ENCODE results near the gene AKR1D1. TPM values are rescaled to one million over a fixed set of nuclear protein-coding genes. Genes with fewer than 3 reads are reported as not detected.

Gene AKR1D1
- total and polyA plus RNA-seq, 2 of the 13 experiments (the other 11 are each of a cell fraction or from before 2014, with no cell fraction given): 6.9 to 37.0 TPM

GRCh38 chr7:138029126-138029525 lies 47.1 kb upstream of the AKR1D1 start:
- H3K4me3 ChIP-seq (replicated peaks in 1 of 3; ENCODE audit: insufficient read depth in 1 of 3, low read depth in 2 of 3, low read length in 3 of 3): no peak overlapping the region
- H3K79me2 ChIP-seq (ENCODE audit: insufficient read depth, low read length): no peaks in the 10 kb centered on the region
- WGBS (ENCODE audit: low lambda C conversion rate): 97% methylated on average over 4 of the region's 4 CpGs
- H3K9ac ChIP-seq (ENCODE audit: insufficient read depth, low read depth, low read length): no peak overlapping the region
- no peaks in the 10 kb centered on the region for H3K27me3 ChIP-seq (ENCODE audit: control insufficient read depth in 1 of 2, insufficient read depth in 2 of 2, low read length in 2 of 2)
- BruUV-seq (replicated peaks): no TSS peak
- no peak for TF ChIP-seq ZNF670 (CRISPR knock-in tag; IDR thresholded peaks at IDR 0.05; ENCODE audit: borderline replicate concordance)
- no peak for TF ChIP-seq SRSF9 (IDR thresholded peaks at IDR 0.05; ENCODE audit: borderline replicate concordance, insufficient read depth, low read depth, low read length, poor library complexity, severe bottlenecking)
- no peak for TF ChIP-seq XBP1 (CRISPR knock-in tag; IDR thresholded peaks at IDR 0.05)
- TF ChIP-seq ZNF382 (CRISPR knock-in tag; IDR thresholded peaks at IDR 0.05; ENCODE audit: borderline replicate concordance): no peak
- no peak for TF ChIP-seq ZNF18 (CRISPR knock-in tag; IDR thresholded peaks at IDR 0.05; ENCODE audit: insufficient replicate concordance)
- TF ChIP-seq GTF3A (CRISPR knock-in tag; conservative IDR thresholded peaks at IDR 0.05): no peak
- TF ChIP-seq NPAS2 (CRISPR knock-in tag; IDR thresholded peaks at IDR 0.05; ENCODE audit: borderline replicate concordance): no peak
- no peak for TF ChIP-seq ELK4 (CRISPR knock-in tag; IDR thresholded peaks at IDR 0.05; ENCODE audit: borderline replicate concordance)
- no peak for TF ChIP-seq HOMEZ (CRISPR knock-in tag; IDR thresholded peaks at IDR 0.05; ENCODE audit: low read depth)
- no peak for TF ChIP-seq ZNF879 (CRISPR knock-in tag; IDR thresholded peaks at IDR 0.05)
- TF ChIP-seq ZKSCAN5 (CRISPR knock-in tag; IDR thresholded peaks at IDR 0.05): no peak
- TF ChIP-seq ZKSCAN1 (IDR thresholded peaks at IDR 0.05; ENCODE audit: low read length): no peak
- no peak for TF ChIP-seq CHD4 (IDR thresholded peaks at IDR 0.05; ENCODE audit: borderline replicate concordance, low read length)
- no peak for TF ChIP-seq ZNF138 (CRISPR knock-in tag; IDR thresholded peaks at IDR 0.05; ENCODE audit: low read depth)
- TF ChIP-seq CEBPB (IDR thresholded peaks at IDR 0.05; ENCODE audit: borderline replicate concordance, low read depth, low read length): no peak
- no peak for TF ChIP-seq NFKBIZ (CRISPR knock-in tag; IDR thresholded peaks at IDR 0.05)
- H3K9me3 ChIP-seq (ENCODE audit: low read length): no peaks in the 10 kb centered on the region
- H3K4me2 ChIP-seq (ENCODE audit: low read depth, low read length): no peak overlapping the region
- no peaks in the 10 kb centered on the region for H3K36me3 ChIP-seq (replicated peaks in 1 of 2; ENCODE audit: control insufficient read depth in 1 of 2, insufficient read depth in 2 of 2, low read length in 2 of 2)
- ChIA-PET POLR2A (no interaction called here), CTCF (ENCODE audit: low intra/inter-chr PET ratio, low total read pairs) (no interaction called here)
- no peak for ATAC-seq
- H3K4me1 ChIP-seq (ENCODE audit: insufficient read depth, low read length): peaks cover 9% of the 10 kb centered on the region
- no peak for FAIRE-seq
- no peak overlapping the region for H3K27ac ChIP-seq (ENCODE audit: extremely low read length, insufficient read depth, low read length)
- in situ Hi-C loops (cut with HindIII; ENCODE audit: extremely low pct_ligation_motif_present, low pct_unique_long_range_greater_than_20kb) (no loop called here), intact Hi-C loops (cut with micrococcal nuclease; ENCODE audit: unreplicated experiment) (no loop called here)
- H4K20me1 ChIP-seq (ENCODE audit: insufficient read depth, low read length): no peaks in the 10 kb centered on the region
- H2AFZ ChIP-seq (ENCODE audit: low read length): no peak overlapping the region
- DNase-seq (ENCODE audit: low spot score): no peak

Data from HepG2 (cell line).